ENCODE data around the gene SLC29A3. TPM values are rescaled to one million over a fixed set of nuclear protein-coding genes. Genes with fewer than 3 reads are reported as not detected.

SLC29A3 gene
- total RNA-seq, 1 donor from 2014 or later: 4.4 TPM

DNA sequence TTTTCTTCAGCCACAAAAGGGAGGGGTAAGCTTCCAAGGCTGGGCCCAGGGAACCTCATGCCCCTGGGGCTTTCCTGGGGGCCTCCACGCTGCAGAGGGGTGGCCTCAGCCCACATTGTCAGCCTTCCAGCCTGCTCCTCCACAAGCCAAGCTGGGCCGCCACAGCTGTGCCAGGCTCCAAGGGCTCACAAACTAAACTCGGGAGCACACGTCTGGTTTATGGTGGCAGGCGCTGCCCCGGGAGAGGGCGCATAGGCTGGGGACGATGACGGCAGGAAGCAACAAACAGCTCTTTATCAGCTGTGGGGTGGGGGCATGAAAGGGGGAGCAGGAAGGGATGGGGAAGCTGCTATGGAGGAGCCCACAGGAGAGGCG is 71.4 kb downstream of the SLC29A3 start:
- Mint-ChIP-seq H3K9me3 (ENCODE audit: unreplicated experiment) (no peaks in the 10 kb centered on the region), H3K36me3 (ENCODE audit: unreplicated experiment) (no peaks in the 10 kb centered on the region), H3K27me3 (ENCODE audit: unreplicated experiment) (peaks cover 84% of the 10 kb centered on the region), H3K4me1 (ENCODE audit: unreplicated experiment) (no peaks in the 10 kb centered on the region), H3K4me3 (ENCODE audit: unreplicated experiment) (no peak overlapping the region), H3K27ac (ENCODE audit: unreplicated experiment) (no peak overlapping the region)
- TF ChIP-seq, protein P1, sequence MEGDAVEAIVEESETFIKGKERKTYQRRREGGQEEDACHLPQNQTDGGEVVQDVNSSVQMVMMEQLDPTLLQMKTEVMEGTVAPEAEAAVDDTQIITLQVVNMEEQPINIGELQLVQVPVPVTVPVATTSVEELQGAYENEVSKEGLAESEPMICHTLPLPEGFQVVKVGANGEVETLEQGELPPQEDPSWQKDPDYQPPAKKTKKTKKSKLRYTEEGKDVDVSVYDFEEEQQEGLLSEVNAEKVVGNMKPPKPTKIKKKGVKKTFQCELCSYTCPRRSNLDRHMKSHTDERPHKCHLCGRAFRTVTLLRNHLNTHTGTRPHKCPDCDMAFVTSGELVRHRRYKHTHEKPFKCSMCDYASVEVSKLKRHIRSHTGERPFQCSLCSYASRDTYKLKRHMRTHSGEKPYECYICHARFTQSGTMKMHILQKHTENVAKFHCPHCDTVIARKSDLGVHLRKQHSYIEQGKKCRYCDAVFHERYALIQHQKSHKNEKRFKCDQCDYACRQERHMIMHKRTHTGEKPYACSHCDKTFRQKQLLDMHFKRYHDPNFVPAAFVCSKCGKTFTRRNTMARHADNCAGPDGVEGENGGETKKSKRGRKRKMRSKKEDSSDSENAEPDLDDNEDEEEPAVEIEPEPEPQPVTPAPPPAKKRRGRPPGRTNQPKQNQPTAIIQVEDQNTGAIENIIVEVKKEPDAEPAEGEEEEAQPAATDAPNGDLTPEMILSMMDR (IDR thresholded peaks at IDR 0.05): no peak
- no peak for DNase-seq (ENCODE audit: extremely low spot score, unreplicated experiment)

DNA sequence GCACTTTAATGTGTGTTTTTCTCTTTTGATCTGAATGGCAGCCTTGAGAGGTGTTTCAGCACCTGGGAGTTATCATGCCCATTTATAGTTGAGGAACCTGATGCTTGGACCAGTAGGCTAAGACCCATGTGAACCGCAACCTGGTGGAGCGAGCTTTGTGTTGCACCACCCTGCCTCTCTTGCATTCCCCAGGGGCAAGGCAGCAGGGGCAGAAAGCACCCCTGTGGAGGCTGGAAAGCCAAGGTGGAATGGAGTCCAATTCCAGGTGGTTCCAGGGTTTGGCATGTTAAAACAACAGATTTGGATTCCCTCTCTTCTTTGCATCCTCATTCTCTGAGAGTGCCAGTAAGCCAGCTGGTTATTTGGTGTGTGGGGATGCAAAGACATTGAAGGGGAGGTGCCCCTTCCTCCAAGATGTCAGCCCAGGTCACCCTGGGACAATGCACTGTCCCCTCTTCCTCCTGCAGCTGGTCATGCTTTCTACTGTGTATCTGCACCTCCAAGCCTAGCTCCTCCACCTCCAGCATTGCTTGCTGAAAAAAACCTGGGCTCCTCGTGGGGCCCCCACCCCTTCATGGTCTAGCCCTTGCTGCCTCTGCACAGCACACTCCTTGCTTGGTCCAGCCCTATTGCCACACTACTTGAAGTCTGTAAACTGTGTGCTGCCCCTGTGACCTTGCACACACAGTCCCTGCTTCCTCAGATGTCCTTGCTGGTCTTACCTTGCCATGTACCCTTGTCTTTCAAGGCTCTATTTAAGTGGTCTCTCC is 72.0 kb downstream of the SLC29A3 start:
- Mint-ChIP-seq H3K27ac (ENCODE audit: unreplicated experiment) (no peak overlapping the region), H3K9me3 (ENCODE audit: unreplicated experiment) (no peaks in the 10 kb centered on the region), H3K36me3 (ENCODE audit: unreplicated experiment) (no peaks in the 10 kb centered on the region), H3K4me3 (ENCODE audit: unreplicated experiment) (no peak overlapping the region), H3K4me1 (ENCODE audit: unreplicated experiment) (peaks cover 1% of the 10 kb centered on the region), H3K27me3 (ENCODE audit: unreplicated experiment) (peaks cover 85% of the 10 kb centered on the region)
- no peak for DNase-seq (ENCODE audit: extremely low spot score, unreplicated experiment)
- TF ChIP-seq, protein P1 (IDR thresholded peaks at IDR 0.05): no peak

DNA sequence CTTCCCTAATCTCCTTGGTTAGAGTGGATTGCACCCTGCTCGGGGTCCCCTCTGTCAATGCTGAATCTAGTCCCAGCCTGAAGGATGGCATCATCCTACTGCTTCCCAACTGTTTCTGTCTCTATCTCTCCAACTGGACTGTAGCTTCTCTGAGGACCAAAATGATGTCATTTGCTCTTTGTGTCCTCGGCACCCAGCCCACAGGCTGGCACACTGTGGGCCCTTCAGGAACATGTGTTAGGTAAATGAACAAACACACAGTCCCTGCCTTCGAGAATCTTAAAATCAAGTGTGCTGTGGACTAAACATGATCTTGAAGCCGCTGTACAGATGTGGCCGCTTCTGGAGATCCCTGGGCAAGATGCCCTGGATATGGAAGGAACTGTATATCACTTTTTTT is 72.6 kb downstream of the SLC29A3 start:
- Mint-ChIP-seq H3K27me3 (ENCODE audit: unreplicated experiment) (peaks cover 80% of the 10 kb centered on the region), H3K36me3 (ENCODE audit: unreplicated experiment) (no peaks in the 10 kb centered on the region), H3K27ac (ENCODE audit: unreplicated experiment) (no peak overlapping the region), H3K4me3 (ENCODE audit: unreplicated experiment) (no peak overlapping the region), H3K9me3 (ENCODE audit: unreplicated experiment) (no peaks in the 10 kb centered on the region), H3K4me1 (ENCODE audit: unreplicated experiment) (peaks cover 1% of the 10 kb centered on the region)
- TF ChIP-seq, protein P1 (IDR thresholded peaks at IDR 0.05): no peak
- no peak for DNase-seq (ENCODE audit: extremely low spot score, unreplicated experiment)

DNA sequence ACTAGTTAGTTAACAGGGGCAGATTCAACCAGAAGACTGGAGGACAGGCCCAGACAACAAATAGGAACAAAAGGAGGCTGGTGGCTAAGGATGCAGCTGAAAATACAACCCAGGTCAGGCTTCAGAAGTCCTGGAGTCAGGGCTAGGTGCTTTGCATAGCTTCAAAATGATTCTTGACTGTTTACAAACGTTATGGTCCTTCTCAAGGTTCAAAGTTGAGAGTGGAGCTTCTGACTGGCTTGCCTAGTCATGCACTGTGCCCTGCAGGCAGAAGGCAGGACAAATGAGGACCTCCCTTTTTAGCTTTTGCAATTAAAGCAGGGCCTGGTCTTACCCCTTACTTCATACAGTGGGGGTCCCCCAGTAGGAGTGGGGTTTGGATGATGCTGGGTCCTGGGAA is 73.2 kb downstream of the SLC29A3 start:
- DNase-seq (ENCODE audit: extremely low spot score, unreplicated experiment): no peak
- Mint-ChIP-seq H3K27me3 (ENCODE audit: unreplicated experiment) (peaks cover 79% of the 10 kb centered on the region), H3K27ac (ENCODE audit: unreplicated experiment) (no peak overlapping the region), H3K4me3 (ENCODE audit: unreplicated experiment) (no peak overlapping the region), H3K4me1 (ENCODE audit: unreplicated experiment) (peaks cover 1% of the 10 kb centered on the region), H3K36me3 (ENCODE audit: unreplicated experiment) (no peaks in the 10 kb centered on the region), H3K9me3 (ENCODE audit: unreplicated experiment) (no peaks in the 10 kb centered on the region)
- TF ChIP-seq, protein P1 (IDR thresholded peaks at IDR 0.05): no peak

DNA sequence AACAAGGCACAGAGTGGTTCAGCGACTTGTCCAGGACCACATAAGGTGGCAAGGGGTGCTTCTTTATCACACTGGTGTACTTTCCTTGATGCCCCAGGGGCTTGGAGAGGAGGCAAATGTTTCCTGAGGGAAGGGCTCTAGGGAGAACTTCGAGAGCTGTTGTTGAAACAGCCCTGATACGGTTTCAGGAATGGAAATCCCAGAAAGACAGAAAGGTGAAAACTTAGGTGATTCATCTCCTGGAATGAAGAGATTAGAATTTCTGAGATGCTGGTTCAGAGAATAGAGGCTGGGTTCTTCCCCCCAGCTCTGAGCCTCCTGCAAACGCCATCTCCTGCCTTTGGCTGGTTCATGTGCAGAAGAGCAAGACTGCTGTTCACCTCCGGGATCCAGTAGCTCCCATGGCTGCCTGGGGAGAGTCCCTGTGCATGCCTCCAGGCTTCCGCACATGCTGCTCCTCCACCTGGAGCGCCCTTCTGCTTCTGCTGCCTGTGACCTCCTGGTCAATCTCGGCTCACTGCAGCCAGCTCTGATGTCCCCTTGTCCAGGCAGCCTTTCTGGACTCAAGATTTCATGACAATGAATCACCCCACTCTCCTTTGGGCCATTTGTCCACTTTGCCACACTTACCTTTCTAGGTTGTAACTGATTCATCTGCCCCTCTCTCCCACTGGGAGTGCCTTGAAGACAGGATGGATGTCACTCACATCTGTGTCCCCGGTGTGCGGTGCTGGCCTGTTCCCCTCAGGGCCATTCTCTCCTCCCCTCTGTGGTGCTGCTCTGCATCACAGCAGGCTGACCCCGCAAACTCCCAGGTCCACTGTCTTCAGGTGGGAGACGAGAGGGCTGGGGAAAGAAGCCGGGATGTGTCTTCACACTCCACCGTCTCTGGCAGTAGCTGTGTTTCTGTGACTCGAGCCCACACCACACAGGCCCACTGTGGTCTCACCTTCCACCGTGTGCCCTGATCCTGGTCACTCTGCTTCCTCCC is 74.0 kb downstream of the SLC29A3 start:
- no peak overlapping the region for H3K4me3 Mint-ChIP-seq (ENCODE audit: unreplicated experiment)
- no peak for DNase-seq (ENCODE audit: extremely low spot score, unreplicated experiment)
- peaks cover 79% of the 10 kb centered on the region for H3K27me3 Mint-ChIP-seq (ENCODE audit: unreplicated experiment)
- TF ChIP-seq, protein P1 (IDR thresholded peaks at IDR 0.05): no peak
- no peaks in the 10 kb centered on the region for H3K9me3 Mint-ChIP-seq (ENCODE audit: unreplicated experiment)
- H3K27ac Mint-ChIP-seq (ENCODE audit: unreplicated experiment): no peak overlapping the region
- H3K4me1 Mint-ChIP-seq (ENCODE audit: unreplicated experiment): peaks cover 7% of the 10 kb centered on the region
- H3K36me3 Mint-ChIP-seq (ENCODE audit: unreplicated experiment): no peaks in the 10 kb centered on the region
